HepG2 (cell line): ENCODE results near the gene USP25. TPM values are rescaled to one million over a fixed set of nuclear protein-coding genes. Genes with fewer than 3 reads are reported as not detected.

Experiments used
- ARID5B ChIP-seq: IDR thresholded peaks from 2 replicates; pipeline ENCODE4 v1.4.0; 2020; ENCODE audit warnings: mild to moderate bottlenecking, missing genetic modification reagents
- ATM ChIP-seq: fragments of 450-650 bp; IDR thresholded peaks from 2 replicates; pipeline ENCODE4 v1.7.1; 2017; ENCODE audit warnings: mild to moderate bottlenecking, borderline replicate concordance
- CEBPG ChIP-seq: IDR thresholded peaks from 2 replicates; pipeline ENCODE4 v1.6.1; 2016
- GABPA ChIP-seq, 2 experiments: IDR thresholded peaks; 2 replicates each; pipeline ENCODE4 v1.6.1; 2011 to 2016; ENCODE audit warnings: low read depth in 2 of 2, low read length in 1 of 2, missing biosample characterization in 1 of 2, missing genetic modification characterization in 1 of 2
- GFI1 ChIP-seq: sonication (generic); formaldehyde crosslinking; IDR thresholded peaks from 2 replicates; pipeline ENCODE4 v1.5.0; 2020; ENCODE audit warnings: missing genetic modification reagents, mild to moderate bottlenecking, borderline replicate concordance
- HNF4A ChIP-seq: sonication (generic); formaldehyde crosslinking; IDR thresholded peaks from 2 replicates; pipeline ENCODE4 v1.4.0; 2020; ENCODE audit warnings: missing genetic modification reagents
- IRF2 ChIP-seq: IDR thresholded peaks from 2 replicates; pipeline ENCODE4 v1.6.1; 2018; ENCODE audit warnings: missing genetic modification reagents, missing compliant biosample characterization
- JDP2 ChIP-seq: sonication (generic); formaldehyde crosslinking; IDR thresholded peaks from 2 replicates; pipeline ENCODE4 v1.8.1; 2022; ENCODE audit warnings: missing genetic modification reagents, borderline replicate concordance
- NCOA2 ChIP-seq: sonication (generic); formaldehyde crosslinking; IDR thresholded peaks from 2 replicates; pipeline ENCODE4 v1.8.0; 2022; ENCODE audit warnings: inconsistent platforms
- RXRB ChIP-seq: IDR thresholded peaks from 2 replicates; pipeline ENCODE4 v1.6.1; 2016; ENCODE audit warnings: borderline replicate concordance, missing genetic modification reagents, missing compliant biosample characterization
- ZBTB10 ChIP-seq: sonication (generic); formaldehyde crosslinking; IDR thresholded peaks from 2 replicates; pipeline ENCODE4 v1.4.0; 2020; ENCODE audit warnings: missing genetic modification reagents, borderline replicate concordance
- ZMAT3 ChIP-seq: sonication (generic); formaldehyde crosslinking; conservative IDR thresholded peaks from 2 replicates; pipeline ENCODE4 v1.7.0; 2021; ENCODE audit warnings: missing genetic modification reagents
- ZMYM4 ChIP-seq: sonication (generic); formaldehyde crosslinking; IDR thresholded peaks from 2 replicates; pipeline ENCODE4 v1.8.1; 2023; ENCODE audit warnings: mild to moderate bottlenecking, missing genetic modification reagents
- ZNF746 ChIP-seq: sonication (generic); formaldehyde crosslinking; IDR thresholded peaks from 2 replicates; pipeline ENCODE4 v1.8.0; 2022; ENCODE audit warnings: mild to moderate bottlenecking, missing genetic modification reagents
- polyA plus RNA-seq, 8 experiments: library from polyadenylated mRNA; depleted of rRNA in 3 of 8; stranded (reverse) in 7 of 8; unstranded in 1 of 8; fragments of >200 nt; fragmentation: Illumina TruSeq in 4 of 8; extraction: Trizol in 4 of 8; gene quantifications; 2 replicates each; pipeline versions ENCODE4 v1.2.1 to v1.2.3, GENCODE V29; 2011 to 2016; ENCODE audit warnings: low read depth in 4 of 8, missing spikeins in 1 of 8, mixed read lengths in 1 of 8; ENCODE audit not compliant: insufficient read depth in 1 of 8
- total RNA-seq, 5 experiments: library from RNA; depleted of rRNA; stranded (reverse); fragments of >200 nt; fragmentation: Illumina TruSeq; extraction: Trizol; gene quantifications; 2 replicates each; pipeline ENCODE4 v1.2.3, GENCODE V29; 2016; ENCODE audit warnings: low read depth in 1 of 5
- TF ChIP-seq, protein P1 (sequence below): sonication (generic); formaldehyde crosslinking; IDR thresholded peaks from 2 replicates; pipeline ENCODE4 v1.4.0; 2020; ENCODE audit warnings: missing genetic modification reagents, borderline replicate concordance

Gene USP25
- total and polyA plus RNA-seq, 2 of the 13 experiments (the other 11 are each of a cell fraction or from before 2014, with no cell fraction given) = 12.4 to 26.3 TPM

GRCh38 chr21:15742052-15742670 is 12.4 kb downstream of the USP25 start (continued):
- TF ChIP-seq RXRB (CRISPR knock-in tag) (peak; percentile 79), ARID5B (peak; percentile 78), ZBTB10 (no peak), ATM (no peak), GFI1 (peak; percentile 55; the same call in 1 of the 2 replicates), ZMYM4 (CRISPR knock-in tag) (peak; percentile 74), IRF2 (CRISPR knock-in tag) (no peak), NCOA2 (no peak), CEBPG (peak; percentile 26; the same call in 1 of the 2 replicates), HNF4A (CRISPR knock-in tag) (0 out of 2 replicates have a peak, but pooled peaks have one; percentile 22), ZMAT3 (CRISPR knock-in tag) (no peak), JDP2 (CRISPR knock-in tag) (no peak), ZNF746 (CRISPR knock-in tag) (no peak), GABPA (IDR thresholded peaks at IDR 0.05; ENCODE audit: low read depth, low read length) (no peak), GABPA (CRISPR knock-in tag; IDR thresholded peaks at IDR 0.05; ENCODE audit: low read depth) (peak; percentile 50)
- TF ChIP-seq, protein P1, sequence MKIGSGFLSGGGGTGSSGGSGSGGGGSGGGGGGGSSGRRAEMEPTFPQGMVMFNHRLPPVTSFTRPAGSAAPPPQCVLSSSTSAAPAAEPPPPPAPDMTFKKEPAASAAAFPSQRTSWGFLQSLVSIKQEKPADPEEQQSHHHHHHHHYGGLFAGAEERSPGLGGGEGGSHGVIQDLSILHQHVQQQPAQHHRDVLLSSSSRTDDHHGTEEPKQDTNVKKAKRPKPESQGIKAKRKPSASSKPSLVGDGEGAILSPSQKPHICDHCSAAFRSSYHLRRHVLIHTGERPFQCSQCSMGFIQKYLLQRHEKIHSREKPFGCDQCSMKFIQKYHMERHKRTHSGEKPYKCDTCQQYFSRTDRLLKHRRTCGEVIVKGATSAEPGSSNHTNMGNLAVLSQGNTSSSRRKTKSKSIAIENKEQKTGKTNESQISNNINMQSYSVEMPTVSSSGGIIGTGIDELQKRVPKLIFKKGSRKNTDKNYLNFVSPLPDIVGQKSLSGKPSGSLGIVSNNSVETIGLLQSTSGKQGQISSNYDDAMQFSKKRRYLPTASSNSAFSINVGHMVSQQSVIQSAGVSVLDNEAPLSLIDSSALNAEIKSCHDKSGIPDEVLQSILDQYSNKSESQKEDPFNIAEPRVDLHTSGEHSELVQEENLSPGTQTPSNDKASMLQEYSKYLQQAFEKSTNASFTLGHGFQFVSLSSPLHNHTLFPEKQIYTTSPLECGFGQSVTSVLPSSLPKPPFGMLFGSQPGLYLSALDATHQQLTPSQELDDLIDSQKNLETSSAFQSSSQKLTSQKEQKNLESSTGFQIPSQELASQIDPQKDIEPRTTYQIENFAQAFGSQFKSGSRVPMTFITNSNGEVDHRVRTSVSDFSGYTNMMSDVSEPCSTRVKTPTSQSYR = peak; percentile 41; the same call in 1 of the 2 replicates
